Panc1 (cell line): ENCODE data around the gene NRP2.

ENCODE experiments used
- CTCF ChIP-seq: fragments of 450-650 bp; IDR thresholded peaks from 2 replicates; pipeline ENCODE4 v1.5.1; 2017; ENCODE audit warnings: mild to moderate bottlenecking
- POLR2AphosphoS5 ChIP-seq: IDR thresholded peaks from 2 replicates; pipeline ENCODE4 v1.6.1; 2012; ENCODE audit warnings: mild to moderate bottlenecking, low read depth, low read length, moderate library complexity
- REST ChIP-seq, 2 experiments: IDR thresholded peaks; 2 replicates each; pipeline ENCODE4 v1.6.1; 2011 to 2012; ENCODE audit warnings: low read depth in 2 of 2, control low read depth in 1 of 2, low read length in 1 of 2, mild to moderate bottlenecking in 1 of 2, moderate library complexity in 1 of 2; ENCODE audit not compliant: insufficient read depth in 1 of 2
- TCF7L2 ChIP-seq: IDR thresholded peaks from 2 replicates; pipeline ENCODE4 v1.6.1; 2011; ENCODE audit warnings: mild to moderate bottlenecking, low read depth, low read length, inconsistent platforms

DNA sequence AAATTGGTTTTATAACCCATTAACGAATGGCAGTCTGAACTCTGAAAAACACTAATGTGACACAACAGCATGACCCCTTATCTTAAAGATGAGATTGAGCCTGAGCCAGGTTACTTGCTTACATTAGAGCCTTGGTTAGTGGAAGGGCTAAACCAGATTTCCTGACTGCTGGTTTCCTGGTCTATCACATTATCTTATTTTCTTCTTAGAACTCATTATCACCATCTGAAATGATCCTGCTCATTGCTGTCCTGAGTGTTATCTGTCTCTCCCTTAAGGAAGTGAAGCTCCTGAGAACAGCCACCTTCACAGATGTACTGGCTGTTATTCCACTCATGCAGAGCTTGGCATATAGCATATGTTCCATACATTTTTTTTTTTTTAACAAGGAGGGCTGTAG is 9.0 kb upstream of the NRP2 start:
- no peak for TF ChIP-seq CTCF
- no peak for TF ChIP-seq REST (IDR thresholded peaks at IDR 0.05; ENCODE audit: insufficient read depth in 1 of 2, low read depth in 2 of 2, low read length in 1 of 2)
- TF ChIP-seq POLR2AphosphoS5, result no peak
- no peak for TF ChIP-seq TCF7L2
